ENCODE measurements around the gene SYF2.

Gene SYF2

GRCh38 chr1:25223471-25223870 is 8.8 kb downstream of the SYF2 start:
- DNase-seq (ENCODE audit: low spot score), result no peak
- no peak for TF ChIP-seq CTCF (IDR thresholded peaks at IDR 0.05; ENCODE audit: poor library complexity, severe bottlenecking)

GRCh38 chr1:25222606-25223005 is 9.7 kb downstream of the SYF2 start:
- H3K27me3 ChIP-seq (ENCODE audit: insufficient read depth, poor library complexity, severe bottlenecking), result no peaks in the 10 kb centered on the region
- no peak for DNase-seq (ENCODE audit: low spot score)
- H3K27ac ChIP-seq (ENCODE audit: poor library complexity, severe bottlenecking), result no peak overlapping the region
- TF ChIP-seq CTCF (IDR thresholded peaks at IDR 0.05; ENCODE audit: poor library complexity, severe bottlenecking), result no peak
- H3K4me3 ChIP-seq (ENCODE audit: severe bottlenecking), result no peak overlapping the region
- no peak for ATAC-seq (ENCODE audit: low read depth)
- H3K4me1 ChIP-seq (ENCODE audit: insufficient read depth, poor library complexity, severe bottlenecking), result no peaks in the 10 kb centered on the region
- no peaks in the 10 kb centered on the region for H3K9me3 ChIP-seq (ENCODE audit: severe bottlenecking)
- peaks cover 57% of the 10 kb centered on the region for H3K36me3 ChIP-seq (ENCODE audit: low read depth)

More at GRCh38 chr1:25223471-25223870, 8.8 kb downstream of the SYF2 start:
- Histone ChIP-seq H3K36me3 (ENCODE audit: low read depth) (peaks cover 66% of the 10 kb centered on the region), H3K27ac (ENCODE audit: poor library complexity, severe bottlenecking) (no peak overlapping the region), H3K27me3 (ENCODE audit: insufficient read depth, poor library complexity, severe bottlenecking) (no peaks in the 10 kb centered on the region), H3K9me3 (ENCODE audit: severe bottlenecking) (no peaks in the 10 kb centered on the region), H3K4me1 (ENCODE audit: insufficient read depth, poor library complexity, severe bottlenecking) (no peaks in the 10 kb centered on the region), H3K4me3 (ENCODE audit: severe bottlenecking) (no peak overlapping the region)
- no peak for ATAC-seq (ENCODE audit: low read depth)

GRCh38 chr1:25220666-25221065 is 11.6 kb downstream of the SYF2 start:
- ATAC-seq (ENCODE audit: low read depth) (no peak), DNase-seq (ENCODE audit: low spot score) (no peak)
- H3K36me3 ChIP-seq (ENCODE audit: low read depth), result peaks cover 43% of the 10 kb centered on the region
- TF ChIP-seq CTCF (IDR thresholded peaks at IDR 0.05; ENCODE audit: poor library complexity, severe bottlenecking), result no peak
- no peak overlapping the region for H3K4me3 ChIP-seq (ENCODE audit: severe bottlenecking)
- no peak overlapping the region for H3K27ac ChIP-seq (ENCODE audit: poor library complexity, severe bottlenecking)
- no peaks in the 10 kb centered on the region for H3K9me3 ChIP-seq (ENCODE audit: severe bottlenecking)
- H3K4me1 ChIP-seq (ENCODE audit: insufficient read depth, poor library complexity, severe bottlenecking), result no peaks in the 10 kb centered on the region
- no peaks in the 10 kb centered on the region for H3K27me3 ChIP-seq (ENCODE audit: insufficient read depth, poor library complexity, severe bottlenecking)

- peaks cover 37% of the 10 kb centered on the region for H3K36me3 ChIP-seq (ENCODE audit: low read depth)
- no peak overlapping the region for H3K27ac ChIP-seq (ENCODE audit: poor library complexity, severe bottlenecking)
- DNase-seq (ENCODE audit: low spot score) (no peak), ATAC-seq (ENCODE audit: low read depth) (no peak)
- no peaks in the 10 kb centered on the region for H3K9me3 ChIP-seq (ENCODE audit: severe bottlenecking)
- no peaks in the 10 kb centered on the region for H3K27me3 ChIP-seq (ENCODE audit: insufficient read depth, poor library complexity, severe bottlenecking)
- no peak for TF ChIP-seq CTCF (IDR thresholded peaks at IDR 0.05; ENCODE audit: poor library complexity, severe bottlenecking)
- H3K4me3 ChIP-seq (ENCODE audit: severe bottlenecking), result no peak overlapping the region
- H3K4me1 ChIP-seq (ENCODE audit: insufficient read depth, poor library complexity, severe bottlenecking), result no peaks in the 10 kb centered on the region
These were observed 12.5 kb downstream of the SYF2 start for GRCh38 chr1:25219661-25220251.

- DNase-seq (ENCODE audit: low spot score) (no peak), ATAC-seq (ENCODE audit: low read depth) (no peak)
- no peaks in the 10 kb centered on the region for H3K4me1 ChIP-seq (ENCODE audit: insufficient read depth, poor library complexity, severe bottlenecking)
- no peak overlapping the region for H3K27ac ChIP-seq (ENCODE audit: poor library complexity, severe bottlenecking)
- H3K36me3 ChIP-seq (ENCODE audit: low read depth), result peaks cover 18% of the 10 kb centered on the region
- TF ChIP-seq CTCF (IDR thresholded peaks at IDR 0.05; ENCODE audit: poor library complexity, severe bottlenecking), result no peak
- H3K27me3 ChIP-seq (ENCODE audit: insufficient read depth, poor library complexity, severe bottlenecking), result no peaks in the 10 kb centered on the region
- H3K9me3 ChIP-seq (ENCODE audit: severe bottlenecking), result no peaks in the 10 kb centered on the region
- H3K4me3 ChIP-seq (ENCODE audit: severe bottlenecking), result no peak overlapping the region
These were observed 14.6 kb downstream of the SYF2 start for GRCh38 chr1:25217598-25218232.
